ENCODE measurements around the gene SLC1A4.

GRCh38 chr2:65071499-65072180 is 82.4 kb downstream of the SLC1A4 start:
- TF ChIP-seq ZNF24 (tag by site-specific recombination; IDR thresholded peaks at IDR 0.05) = no peak
- TF ChIP-seq CTCF (tag by site-specific recombination; IDR thresholded peaks at IDR 0.05) = no peak
- no peak for TF ChIP-seq ZNF350 (tag by site-specific recombination; IDR thresholded peaks at IDR 0.05)
- TF ChIP-seq PATZ1 (tag by site-specific recombination; IDR thresholded peaks at IDR 0.05) = no peak
- no peak for TF ChIP-seq ZBTB10 (tag by site-specific recombination; IDR thresholded peaks at IDR 0.05)
- no peak for TF ChIP-seq ZNF416 (tag by site-specific recombination; IDR thresholded peaks at IDR 0.05)
- no peak for TF ChIP-seq ZNF658 (tag by site-specific recombination; IDR thresholded peaks at IDR 0.05)

All from HEK293 (cell line).